Naive B cell (primary cell): ENCODE measurements around the gene BICRAL. TPM values are rescaled to one million over a fixed set of nuclear protein-coding genes. Genes with fewer than 3 reads are reported as not detected.
"Not testable (repeated sequence)": the region's sequence is repeated elsewhere in the genome, so short reads cannot be mapped to it uniquely, and the experiment has no call there.

Experiments
- ATAC-seq, 2 donors: fragments of 150-1000 bp; cut with Tn5 transposase; 2 replicates each; pipeline ENCODE4 v1.10.0; 2021; ENCODE audit warnings: low read depth in 2 of 2, mild to moderate bottlenecking in 2 of 2, moderate library complexity in 2 of 2
- DNase-seq: peaks from one replicate; pipeline ENCODE4 v3.0.0; 2022
- H3K27ac Mint-ChIP-seq, 6 donors: one replicate each; pipeline ENCODE4 v1.8.0; 2020 to 2022; ENCODE audit warnings: mild to moderate bottlenecking in 6 of 6, mixed read lengths in 6 of 6, moderate library complexity in 5 of 6, inconsistent platforms in 2 of 6
- H3K27me3 Mint-ChIP-seq, 3 donors: one replicate each; pipeline ENCODE4 v1.8.0; 2021 to 2022; ENCODE audit warnings: mixed read lengths in 3 of 3, mild to moderate bottlenecking in 1 of 3
- H3K36me3 Mint-ChIP-seq, 2 donors: one replicate each; pipeline ENCODE4 v1.8.0; 2020 to 2022; ENCODE audit warnings: mixed read lengths in 2 of 2, inconsistent platforms in 1 of 2, mild to moderate bottlenecking in 1 of 2
- H3K4me1 Mint-ChIP-seq, 3 donors: one replicate each; pipeline ENCODE4 v1.8.0; 2020 to 2022; ENCODE audit warnings: mixed read lengths in 3 of 3, inconsistent platforms in 1 of 3, mild to moderate bottlenecking in 1 of 3, moderate library complexity in 1 of 3
- H3K4me3 Mint-ChIP-seq, 8 donors: one replicate each; pipeline ENCODE4 v1.8.0; 2020 to 2022; ENCODE audit warnings: mild to moderate bottlenecking in 8 of 8, mixed read lengths in 8 of 8, moderate library complexity in 8 of 8, inconsistent platforms in 2 of 8
- H3K9me3 Mint-ChIP-seq, 7 donors: one replicate each; pipeline ENCODE4 v1.8.0; 2020 to 2022; ENCODE audit warnings: mixed read lengths in 7 of 7, mild to moderate bottlenecking in 5 of 7, inconsistent platforms in 2 of 7, moderate library complexity in 1 of 7
- polyA plus RNA-seq, 6 donors: library from polyadenylated mRNA; unstranded; fragments of 300-500 nt; fragmentation: Illumina TruSeq; gene quantifications; one replicate each; pipeline ENCODE4 v1.2.3, GENCODE V29; 2021; ENCODE audit warnings: low read depth in 6 of 6

The BICRAL gene
- polyA plus RNA-seq, 6 donors from 2014 or later, result 1.8 to 4.9 (median 4.1) TPM

DNA sequence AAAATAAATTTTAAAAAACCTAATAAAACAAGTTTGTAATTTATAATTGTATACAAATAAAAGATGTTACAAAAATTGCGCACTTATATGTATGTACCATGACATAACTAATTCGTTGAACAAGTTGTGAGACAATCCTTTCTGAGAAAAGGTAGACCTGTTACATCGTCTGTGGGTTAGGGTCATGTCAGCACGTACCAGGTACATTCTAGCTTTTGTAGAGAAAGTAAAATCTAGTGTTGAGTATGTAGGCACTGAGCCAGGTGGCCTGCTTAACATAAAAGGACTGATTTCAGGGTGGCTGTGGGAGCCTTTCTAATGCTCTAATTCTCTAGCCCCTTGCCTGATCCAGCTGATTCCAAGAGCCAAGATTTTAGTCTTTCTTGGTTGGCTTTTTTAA is 108.0 kb downstream of the BICRAL start:
- DNase-seq (no peak), ATAC-seq (no peak)
- Mint-ChIP-seq H3K27ac (peak overlapping the region in 5 of 6 donors; percentile 62 to 97 (median 95)), H3K36me3 (peaks cover 0 to 7% of the 10 kb centered on the region in 2 donors), H3K9me3 (no peaks in the 10 kb centered on the region), H3K4me1 (peaks cover 24 to 35% (median 32%) of the 10 kb centered on the region in 3 donors), H3K27me3 (no peaks in the 10 kb centered on the region), H3K4me3 (peak overlapping the region; percentile 95 to 99 (median 98))

DNA sequence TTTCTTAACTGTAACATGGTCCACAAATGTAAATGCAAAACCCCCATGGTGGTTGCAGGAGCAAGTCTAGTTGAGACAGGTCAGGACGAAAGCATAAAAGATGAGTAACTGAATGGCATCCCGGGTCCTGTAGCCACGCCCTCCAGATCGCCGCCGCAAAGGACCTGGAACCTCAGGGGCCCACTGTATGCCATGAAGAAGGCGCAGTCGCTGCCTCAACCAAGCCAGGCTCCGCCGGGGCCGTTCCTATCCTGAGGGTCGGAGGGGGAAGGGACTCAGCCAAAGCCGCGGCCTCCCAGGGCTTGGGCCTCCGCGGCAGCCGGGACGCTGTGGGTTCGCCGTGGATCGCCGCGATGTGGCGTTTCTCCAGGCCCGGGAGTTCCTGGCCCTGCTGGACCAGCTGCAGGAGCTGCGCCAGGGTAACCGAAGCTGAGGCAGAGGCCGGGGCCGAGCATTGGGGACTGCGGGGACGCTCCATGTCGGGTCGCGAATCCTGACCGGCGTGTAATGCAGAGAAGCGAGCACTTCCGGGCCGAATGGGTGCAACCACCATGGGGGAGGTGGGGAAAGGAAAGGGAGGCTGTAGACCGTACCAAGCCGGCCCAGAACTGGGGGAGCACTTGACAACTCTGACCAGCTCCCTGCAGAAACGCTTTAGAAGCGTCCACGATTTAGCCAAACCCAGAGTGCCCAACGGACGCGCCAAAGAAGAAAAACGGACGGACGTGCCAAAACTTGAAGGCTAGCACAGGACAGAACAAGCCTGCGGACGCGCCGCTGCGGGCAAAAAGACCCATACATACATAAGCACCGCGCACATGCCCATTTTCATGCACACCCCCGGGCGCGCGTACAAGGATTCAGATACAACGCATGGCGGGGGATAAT is 108.7 kb downstream of the BICRAL start:
- Mint-ChIP-seq H3K9me3 (no peaks in the 10 kb centered on the region), H3K4me1 (peaks cover 24 to 35% (median 32%) of the 10 kb centered on the region in 3 donors), H3K4me3 (peak overlapping the region; percentile 95 to 99 (median 98)), H3K36me3 (peaks cover 0 to 7% of the 10 kb centered on the region in 2 donors), H3K27ac (peak overlapping the region; percentile 75 to 97 (median 95)), H3K27me3 (no peaks in the 10 kb centered on the region)
- peak; percentile 95 to 96 for ATAC-seq
- DNase-seq, result peak; percentile 87

DNA sequence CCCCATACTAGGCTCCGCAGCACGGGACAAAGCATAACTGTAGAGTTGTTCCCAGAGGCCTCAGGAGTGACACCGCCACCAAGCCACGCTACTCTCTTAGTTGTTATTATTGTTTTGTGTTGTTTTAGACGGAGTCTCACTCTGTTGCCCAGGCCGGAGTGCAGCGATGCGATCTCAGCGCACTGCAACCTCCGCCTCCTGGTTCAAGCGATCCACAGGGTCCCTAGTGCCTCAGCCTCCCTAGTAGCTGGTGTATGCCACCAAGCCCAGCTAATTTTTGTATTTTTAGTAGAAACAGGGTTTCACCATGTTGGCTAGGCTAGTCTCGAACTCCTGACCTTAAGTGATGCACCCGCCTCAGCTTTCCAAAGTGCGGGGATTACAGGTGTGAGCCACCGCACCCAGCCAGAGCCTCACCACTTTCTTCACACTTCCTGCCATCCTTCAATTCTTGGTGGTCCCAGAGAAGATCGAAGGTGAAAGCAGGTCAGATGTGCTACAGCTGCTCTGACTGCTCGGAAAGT is 109.4 kb downstream of the BICRAL start:
- H3K27ac Mint-ChIP-seq, result peak overlapping the region; percentile 75 to 97 (median 95)
- ATAC-seq, result no peak
- H3K27me3 Mint-ChIP-seq, result no peaks in the 10 kb centered on the region
- peaks cover 0 to under 1% of the 10 kb centered on the region in 2 donors for H3K36me3 Mint-ChIP-seq
- no peak for DNase-seq
- peaks cover 24 to 35% (median 32%) of the 10 kb centered on the region in 3 donors for H3K4me1 Mint-ChIP-seq
- peak overlapping the region; percentile 95 to 99 (median 98) for H3K4me3 Mint-ChIP-seq
- H3K9me3 Mint-ChIP-seq, result no peaks in the 10 kb centered on the region

DNA sequence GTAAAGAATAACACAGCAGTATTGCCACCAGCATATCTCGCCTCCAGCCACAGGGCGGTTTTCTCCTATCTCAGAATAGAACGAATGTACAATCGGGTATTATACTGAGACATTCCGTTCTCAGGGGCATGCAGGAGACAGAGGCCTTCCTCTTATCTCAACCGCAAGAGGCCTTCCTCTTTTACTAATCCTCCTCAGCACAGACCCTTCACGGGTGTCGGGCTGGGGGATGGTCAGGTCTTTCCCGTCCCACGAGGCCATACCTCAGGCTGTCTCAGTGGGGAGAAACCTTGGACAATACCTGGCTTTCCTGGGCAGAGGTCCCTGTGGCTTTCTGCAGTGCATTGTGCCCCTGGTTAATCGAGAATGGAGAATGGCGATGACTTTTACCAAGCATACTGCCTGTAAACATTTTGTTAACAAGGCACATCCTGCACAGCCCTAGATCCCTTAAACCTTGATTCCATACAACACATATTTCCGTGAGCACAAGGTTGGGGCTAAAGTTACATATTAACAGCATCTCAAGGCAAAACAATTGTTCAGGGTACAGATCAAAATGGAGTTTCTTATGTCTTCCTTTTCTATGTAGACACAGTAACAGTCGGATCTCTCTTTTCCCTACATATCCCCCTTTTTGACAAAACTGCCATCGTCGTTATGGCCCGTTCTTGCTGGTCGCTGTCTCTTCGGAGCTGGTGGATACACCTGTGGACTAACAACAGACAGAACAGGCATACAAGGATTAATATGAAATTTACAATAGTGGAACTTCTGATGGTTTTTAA is 112.4 kb downstream of the BICRAL start:
- Mint-ChIP-seq H3K27ac (peak overlapping the region in 5 of 6 donors; percentile 54 to 94 (median 88)), H3K4me1 (peaks cover 24 to 34% (median 32%) of the 10 kb centered on the region in 3 donors), H3K4me3 (peak overlapping the region; percentile 24 to 86 (median 75))
- H3K9me3 Mint-ChIP-seq, H3K36me3 Mint-ChIP-seq, H3K27me3 Mint-ChIP-seq, ATAC-seq: not testable (repeated sequence)
- peak; percentile 52 for DNase-seq

DNA sequence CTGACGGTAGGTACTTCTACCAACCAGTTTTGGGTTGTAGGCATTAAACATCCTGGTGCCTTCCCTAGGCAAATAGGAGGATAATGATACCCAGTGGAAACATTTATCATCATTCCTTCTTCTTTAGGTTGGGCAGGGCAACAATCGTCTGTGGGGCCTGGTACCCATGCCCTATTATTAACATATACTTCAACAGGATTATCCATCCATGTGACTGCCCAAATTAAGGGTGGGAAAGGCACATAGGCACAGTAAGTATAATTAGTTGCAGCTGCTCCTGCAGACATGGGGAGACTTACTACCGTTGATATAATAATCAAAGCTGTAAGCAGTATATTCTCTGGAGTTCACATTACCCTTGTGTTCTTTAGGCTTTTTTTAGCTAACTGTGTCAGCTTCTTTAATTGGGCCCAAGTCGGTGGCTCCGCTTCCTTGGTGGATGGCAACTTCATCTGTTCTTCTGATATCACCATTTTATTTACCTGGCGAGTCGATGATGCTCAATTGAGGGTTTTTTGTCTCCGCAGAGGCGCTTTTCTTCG is 114.4 kb downstream of the BICRAL start:
- Mint-ChIP-seq H3K4me3 (no peak overlapping the region), H3K27ac (no peak overlapping the region), H3K36me3 (no peaks in the 10 kb centered on the region), H3K4me1 (peaks cover 19 to 22% (median 21%) of the 10 kb centered on the region in 3 donors), H3K27me3 (no peaks in the 10 kb centered on the region), H3K9me3 (no peaks in the 10 kb centered on the region)
- ATAC-seq (no peak), DNase-seq (no peak)

DNA sequence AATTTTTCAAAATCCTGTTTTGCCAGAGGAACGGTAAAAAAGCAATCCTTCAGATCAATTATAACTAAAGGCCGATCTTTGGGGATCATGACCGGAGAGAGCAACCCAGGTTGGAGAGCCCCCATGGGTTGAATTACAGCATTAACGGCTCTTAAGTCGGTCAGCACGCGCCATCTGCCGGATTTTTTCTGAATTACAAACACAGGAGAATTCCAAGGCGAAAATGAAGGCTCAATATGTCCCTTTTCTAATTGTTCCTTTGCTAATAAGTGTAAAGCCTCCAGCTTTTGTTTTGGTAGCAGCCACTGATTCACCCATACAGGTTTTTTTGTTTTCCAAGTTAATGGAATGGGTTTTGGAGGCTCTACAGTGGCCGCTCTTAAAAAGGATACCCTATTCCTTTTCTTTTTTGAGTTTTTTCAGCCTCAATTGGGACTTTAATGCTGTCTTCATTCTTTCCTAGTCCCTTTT is 117.1 kb downstream of the BICRAL start:
- ATAC-seq (peak in 1 of 2 donors; percentile 27), DNase-seq (peak; percentile 71)
- no peak overlapping the region for H3K4me3 Mint-ChIP-seq
- peaks cover 12 to 20% (median 13%) of the 10 kb centered on the region in 3 donors for H3K4me1 Mint-ChIP-seq
- no peaks in the 10 kb centered on the region for H3K36me3 Mint-ChIP-seq
- H3K9me3 Mint-ChIP-seq, result no peaks in the 10 kb centered on the region
- peak overlapping the region in 2 of 6 donors; percentile 49 to 75 for H3K27ac Mint-ChIP-seq
- no peaks in the 10 kb centered on the region for H3K27me3 Mint-ChIP-seq

DNA sequence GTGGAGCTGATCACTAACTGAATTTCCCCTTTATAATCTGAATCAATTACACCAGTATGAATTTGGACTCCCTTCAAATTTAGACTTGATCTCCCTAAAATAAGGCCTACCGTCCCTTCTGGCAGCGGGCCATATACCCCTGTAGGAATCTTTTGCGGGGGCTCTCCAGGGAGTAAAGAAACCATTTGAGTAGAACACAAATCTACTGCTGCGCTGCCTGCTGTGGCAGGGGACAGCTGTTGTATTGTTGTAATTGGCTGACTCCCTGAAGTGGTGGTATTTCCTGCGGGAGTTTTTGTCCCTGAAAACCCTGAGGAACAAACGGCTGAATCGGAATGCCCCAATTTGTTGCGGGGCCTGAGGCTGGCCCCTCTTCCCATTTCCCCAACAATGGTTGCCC is 118.0 kb downstream of the BICRAL start:
- DNase-seq (no peak), ATAC-seq (no peak)
- peaks cover 5 to 13% (median 7%) of the 10 kb centered on the region in 3 donors for H3K4me1 Mint-ChIP-seq
- no peak overlapping the region for H3K27ac Mint-ChIP-seq
- H3K36me3 Mint-ChIP-seq, result no peaks in the 10 kb centered on the region
- H3K27me3 Mint-ChIP-seq, result no peaks in the 10 kb centered on the region
- no peak overlapping the region for H3K4me3 Mint-ChIP-seq
- no peaks in the 10 kb centered on the region for H3K9me3 Mint-ChIP-seq

DNA sequence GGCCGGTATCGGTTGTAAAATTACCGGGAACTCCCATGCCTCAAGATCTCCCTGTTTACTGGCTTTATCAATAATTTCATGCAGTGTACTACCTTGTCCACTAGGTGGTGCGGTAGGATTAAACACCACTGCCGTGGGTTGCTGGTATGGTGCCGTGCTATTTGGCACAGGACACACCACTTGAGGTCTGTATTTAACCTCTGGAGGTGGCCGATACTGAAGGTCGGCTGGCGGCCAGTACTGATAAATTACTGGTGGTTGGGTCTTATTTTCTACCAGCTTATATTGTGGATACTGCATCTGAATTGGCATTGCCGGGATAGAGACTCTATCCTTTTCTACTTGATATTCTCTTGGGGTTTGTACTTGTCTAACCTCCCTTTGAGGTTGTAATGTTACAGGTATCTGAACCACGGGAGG is 119.7 kb downstream of the BICRAL start:
- DNase-seq (peak; percentile 74), ATAC-seq (peak; percentile 84 to 97)
- Mint-ChIP-seq H3K4me3 (no peak overlapping the region), H3K9me3 (no peaks in the 10 kb centered on the region), H3K36me3 (no peaks in the 10 kb centered on the region), H3K27me3 (no peaks in the 10 kb centered on the region), H3K4me1 (peaks cover 5 to 13% (median 7%) of the 10 kb centered on the region in 3 donors), H3K27ac (peak overlapping the region in 1 of 6 donors; percentile 61)

DNA sequence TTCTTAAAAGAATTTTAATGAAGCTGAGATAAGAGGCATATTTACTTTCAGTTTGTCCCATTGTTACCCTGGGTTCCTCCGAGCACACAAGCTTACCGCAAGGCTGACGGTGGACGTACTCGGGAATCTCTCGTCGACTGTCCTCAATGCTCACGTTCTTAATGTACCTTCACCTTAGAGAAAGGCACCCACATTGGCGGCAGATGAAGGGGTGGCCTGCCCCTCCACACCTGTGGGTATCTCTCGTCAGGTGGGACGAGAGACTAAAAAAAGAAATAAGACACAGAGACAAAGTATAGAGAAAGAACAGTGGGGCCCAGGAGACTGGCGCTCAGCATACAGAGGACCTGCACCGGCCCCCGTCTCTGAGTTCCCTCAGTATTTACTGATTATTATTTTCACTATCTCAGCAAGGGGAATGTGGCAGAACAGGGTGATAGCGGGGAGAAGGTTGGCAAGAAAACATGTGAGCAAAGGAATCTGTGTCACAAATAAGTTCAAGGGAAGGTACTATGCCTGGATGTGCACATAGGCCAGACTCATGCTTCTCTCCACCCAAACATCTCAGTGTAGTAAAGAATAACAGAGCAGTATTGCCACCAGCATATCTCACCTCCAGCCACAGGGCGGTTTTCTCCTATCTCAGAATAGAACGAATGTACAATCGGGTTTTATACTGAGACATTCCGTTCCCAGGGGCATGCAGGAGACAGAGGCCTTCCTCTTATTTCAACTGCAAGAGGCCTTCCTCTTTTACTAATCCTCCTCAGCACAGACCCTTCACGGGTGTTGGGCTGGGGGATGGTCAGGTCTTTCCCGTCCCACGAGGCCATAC is 120.8 kb downstream of the BICRAL start:
- not testable (repeated sequence) for H3K27ac Mint-ChIP-seq, H3K9me3 Mint-ChIP-seq, H3K27me3 Mint-ChIP-seq, ATAC-seq, H3K36me3 Mint-ChIP-seq, DNase-seq
- peak overlapping the region in 2 of 8 donors; percentile 3 to 66 for H3K4me3 Mint-ChIP-seq
- H3K4me1 Mint-ChIP-seq, result peaks cover 5 to 13% (median 7%) of the 10 kb centered on the region in 3 donors

DNA sequence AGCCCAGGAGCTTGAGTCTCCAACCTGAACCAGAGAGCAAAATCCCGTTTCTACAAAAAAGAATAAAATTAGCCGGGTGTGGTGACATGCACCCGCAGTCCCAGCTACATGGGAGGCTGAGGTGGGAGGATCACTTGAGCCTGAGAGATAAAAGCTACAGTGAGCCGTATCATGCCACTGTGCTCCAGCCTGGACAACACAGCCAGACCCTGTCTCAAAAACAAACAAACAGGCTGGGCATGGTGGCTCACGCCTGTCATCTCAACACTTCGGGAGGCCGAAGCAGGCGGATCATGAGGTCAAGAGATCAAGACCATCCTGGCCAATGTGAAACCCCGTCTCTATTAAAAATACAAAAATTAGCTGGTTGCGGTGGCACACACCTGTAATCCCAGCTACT is 122.6 kb downstream of the BICRAL start:
- Mint-ChIP-seq H3K4me1 (peaks cover 5 to 11% (median 7%) of the 10 kb centered on the region in 3 donors), H3K27me3 (no peaks in the 10 kb centered on the region), H3K9me3 (no peaks in the 10 kb centered on the region), H3K4me3 (no peak overlapping the region), H3K27ac (no peak overlapping the region), H3K36me3 (no peaks in the 10 kb centered on the region)
- DNase-seq (no peak), ATAC-seq (no peak)

DNA sequence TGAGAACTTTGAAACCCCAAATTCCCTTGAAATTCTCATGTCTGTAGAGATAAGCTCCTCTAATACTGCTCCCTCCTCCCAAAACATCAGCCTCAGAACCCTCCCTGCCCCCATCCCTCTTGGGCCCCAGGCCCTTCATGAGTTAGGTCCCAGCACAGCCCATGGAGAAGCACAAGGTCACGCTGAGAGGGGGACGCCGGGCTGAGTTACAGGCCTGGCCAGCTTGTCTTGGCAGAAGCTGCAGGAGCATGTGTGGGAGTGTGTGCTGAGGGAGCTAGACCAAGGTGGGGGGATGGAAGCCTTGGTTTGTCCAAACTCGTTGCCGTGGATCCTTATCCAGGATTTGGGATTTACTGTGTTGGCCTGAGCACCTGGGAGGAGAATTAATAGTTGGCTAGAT is 125.5 kb downstream of the BICRAL start:
- DNase-seq, result no peak
- H3K27ac Mint-ChIP-seq, result no peak overlapping the region

DNA sequence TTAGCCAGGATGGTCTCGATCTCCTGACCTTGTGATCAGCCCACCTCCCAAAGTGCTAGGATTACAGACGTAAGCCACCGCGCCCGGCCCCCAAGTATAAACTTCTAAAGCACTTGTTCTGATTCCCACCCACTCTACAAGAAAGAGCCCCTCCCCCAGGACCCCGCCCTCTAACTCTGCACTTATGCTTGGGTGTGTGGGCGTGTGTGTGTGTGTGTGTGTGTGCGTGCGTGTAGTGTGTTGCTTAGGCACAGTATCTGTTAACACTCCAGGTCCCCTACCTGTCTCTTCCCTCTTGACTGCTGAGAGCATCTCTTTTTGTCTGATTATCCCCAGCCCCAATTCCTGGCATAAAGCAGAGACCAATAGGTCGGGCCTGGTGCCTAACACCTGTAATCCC is 128.0 kb downstream of the BICRAL start:
- peaks cover 0 to 8% (median 7%) of the 10 kb centered on the region in 3 donors for H3K27me3 Mint-ChIP-seq
- DNase-seq, result no peak

More for the DNA sequence above, 125.5 kb downstream of the BICRAL start:
- Mint-ChIP-seq H3K4me1 (peaks cover 5 to 6% (median 6%) of the 10 kb centered on the region in 3 donors), H3K36me3 (no peaks in the 10 kb centered on the region), H3K9me3 (no peaks in the 10 kb centered on the region), H3K4me3 (no peak overlapping the region), H3K27me3 (peaks cover 0 to 8% (median 7%) of the 10 kb centered on the region in 3 donors)
- ATAC-seq, result no peak

More for the DNA sequence above, 128.0 kb downstream of the BICRAL start:
- H3K4me1 Mint-ChIP-seq, result peaks cover 3 to 6% (median 5%) of the 10 kb centered on the region in 3 donors
- no peaks in the 10 kb centered on the region for H3K36me3 Mint-ChIP-seq
- peak overlapping the region in 1 of 8 donors; percentile 3 for H3K4me3 Mint-ChIP-seq
- no peak for ATAC-seq
- no peaks in the 10 kb centered on the region for H3K9me3 Mint-ChIP-seq
- no peak overlapping the region for H3K27ac Mint-ChIP-seq
